Suprapubic skin (tissue), 4 donors: ENCODE results near the gene BCAT1. TPM values are rescaled to one million over a fixed set of nuclear protein-coding genes. Genes with fewer than 3 reads are reported as not detected.

Experiments used
- DNase-seq, 2 donors: peaks; one replicate each; pipeline ENCODE4 v3.0.0-alpha.2; 2019; ENCODE audit warnings: low spot score in 2 of 2
- H3K27ac ChIP-seq: fragments of 200-600 bp; sonication (generic); one replicate; pipeline ENCODE4 v1.5.1; 2019
- H3K27me3 ChIP-seq: fragments of 200-600 bp; sonication (generic); one replicate; pipeline ENCODE4 v1.5.1; 2019
- H3K36me3 ChIP-seq: fragments of 200-600 bp; sonication (generic); one replicate; pipeline ENCODE4 v1.5.1; 2019
- H3K4me1 ChIP-seq: fragments of 200-600 bp; sonication (generic); one replicate; pipeline ENCODE4 v1.5.1; 2019
- H3K4me3 ChIP-seq: fragments of 200-600 bp; sonication (generic); one replicate; pipeline ENCODE4 v1.5.1; 2019; ENCODE audit warnings: mild to moderate bottlenecking
- H3K9me3 ChIP-seq: fragments of 200-600 bp; sonication (generic); one replicate; pipeline ENCODE4 v1.5.1; 2019
- EP300 ChIP-seq: sonication (generic); formaldehyde crosslinking; IDR thresholded peaks from one replicate; pipeline ENCODE4 v1.6.1; 2017; ENCODE audit warnings: antibody characterized with exemption
- POLR2A ChIP-seq, 2 donors: fragments of 450-650 bp; IDR thresholded peaks; one replicate each; pipeline ENCODE4 v1.6.1; 2017; ENCODE audit warnings: antibody characterized with exemption in 2 of 2, mild to moderate bottlenecking in 2 of 2, moderate library complexity in 2 of 2
- POLR2AphosphoS5 ChIP-seq, 3 donors: sonication (generic); formaldehyde crosslinking; IDR thresholded peaks; one replicate each; pipeline ENCODE4 v1.6.1; 2017; ENCODE audit warnings: antibody characterized with exemption in 3 of 3
- WGBS: methylation state at CpG from one replicate; pipeline ENCODE4 v1.1.5; 2018; 5-methylcytosine and 5-hydroxymethylcytosine counted together
- total RNA-seq, 4 donors: library from RNA; depleted of rRNA; stranded (reverse); fragments of >200 nt; gene quantifications; one replicate each; pipeline ENCODE4 v1.1.0, GENCODE V29; 2016
- TF ChIP-seq, protein P1 (sequence below), 2 donors: fragments of 200-600 bp in 1 of 2; fragments of 450-650 bp in 1 of 2; sonication (generic) in 1 of 2; IDR thresholded peaks; one replicate each; pipeline ENCODE4 v1.5.1; 2016 to 2019; ENCODE audit warnings: antibody characterized with exemption in 2 of 2, mild to moderate bottlenecking in 1 of 2, moderate library complexity in 1 of 2

The BCAT1 gene, protein sequence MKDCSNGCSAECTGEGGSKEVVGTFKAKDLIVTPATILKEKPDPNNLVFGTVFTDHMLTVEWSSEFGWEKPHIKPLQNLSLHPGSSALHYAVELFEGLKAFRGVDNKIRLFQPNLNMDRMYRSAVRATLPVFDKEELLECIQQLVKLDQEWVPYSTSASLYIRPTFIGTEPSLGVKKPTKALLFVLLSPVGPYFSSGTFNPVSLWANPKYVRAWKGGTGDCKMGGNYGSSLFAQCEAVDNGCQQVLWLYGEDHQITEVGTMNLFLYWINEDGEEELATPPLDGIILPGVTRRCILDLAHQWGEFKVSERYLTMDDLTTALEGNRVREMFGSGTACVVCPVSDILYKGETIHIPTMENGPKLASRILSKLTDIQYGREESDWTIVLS
- 1 to 10 TPM in 2 of 4 donors, under 1 TPM in 2; 0.68 to 2.9 (median 1.5) TPM for total RNA-seq

DNA sequence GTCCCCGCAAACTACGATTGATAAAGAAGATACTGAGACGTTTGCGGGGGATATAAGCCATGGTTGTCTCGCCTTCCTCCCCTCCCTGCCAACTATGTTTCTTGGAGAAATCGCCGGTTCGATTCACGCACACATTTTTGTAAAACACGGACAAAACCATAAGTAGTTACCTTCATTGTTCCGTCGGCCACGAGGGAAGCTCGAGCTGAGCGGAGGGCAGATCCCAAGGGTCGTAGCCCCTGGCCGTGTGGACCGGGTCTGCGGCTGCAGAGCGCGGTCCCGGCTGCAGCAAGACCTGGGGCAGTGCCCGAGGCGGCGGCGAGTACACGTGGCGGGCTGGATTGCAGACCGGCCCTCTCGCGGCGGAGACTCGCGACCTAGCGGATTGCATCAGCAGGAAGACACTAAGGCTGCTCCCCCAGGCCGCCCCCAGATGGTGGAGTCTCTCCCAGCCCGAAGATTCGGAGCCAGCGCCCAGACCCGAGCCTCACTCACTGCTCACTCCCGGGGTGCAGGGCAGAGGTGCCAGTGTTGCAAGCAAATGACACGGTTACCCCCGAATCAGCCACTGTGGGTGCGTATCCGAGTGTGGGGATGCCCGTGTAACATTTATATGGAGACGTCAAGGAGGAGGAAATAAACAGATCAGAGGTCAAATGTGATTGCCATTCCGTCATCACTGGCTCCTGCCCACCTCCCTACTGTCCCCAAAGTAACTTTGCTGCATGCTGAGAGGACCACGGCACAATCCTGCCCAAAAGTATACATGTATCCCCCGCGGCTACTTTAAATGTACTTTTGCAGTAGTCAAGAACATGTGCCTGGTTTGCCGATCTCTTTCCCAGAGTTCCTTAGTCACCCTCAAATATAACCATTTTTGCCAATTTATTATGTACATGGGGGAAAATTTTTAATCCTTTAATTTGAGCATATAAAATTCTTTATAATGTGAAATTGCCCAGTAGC is at the start of gene BCAT1:
TSS of gene BCAT1 (minus strand) at position 345 of the 966 bp plus-strand sequence. CDS start at position 176, 169 bp downstream.
- TF ChIP-seq, protein P1, sequence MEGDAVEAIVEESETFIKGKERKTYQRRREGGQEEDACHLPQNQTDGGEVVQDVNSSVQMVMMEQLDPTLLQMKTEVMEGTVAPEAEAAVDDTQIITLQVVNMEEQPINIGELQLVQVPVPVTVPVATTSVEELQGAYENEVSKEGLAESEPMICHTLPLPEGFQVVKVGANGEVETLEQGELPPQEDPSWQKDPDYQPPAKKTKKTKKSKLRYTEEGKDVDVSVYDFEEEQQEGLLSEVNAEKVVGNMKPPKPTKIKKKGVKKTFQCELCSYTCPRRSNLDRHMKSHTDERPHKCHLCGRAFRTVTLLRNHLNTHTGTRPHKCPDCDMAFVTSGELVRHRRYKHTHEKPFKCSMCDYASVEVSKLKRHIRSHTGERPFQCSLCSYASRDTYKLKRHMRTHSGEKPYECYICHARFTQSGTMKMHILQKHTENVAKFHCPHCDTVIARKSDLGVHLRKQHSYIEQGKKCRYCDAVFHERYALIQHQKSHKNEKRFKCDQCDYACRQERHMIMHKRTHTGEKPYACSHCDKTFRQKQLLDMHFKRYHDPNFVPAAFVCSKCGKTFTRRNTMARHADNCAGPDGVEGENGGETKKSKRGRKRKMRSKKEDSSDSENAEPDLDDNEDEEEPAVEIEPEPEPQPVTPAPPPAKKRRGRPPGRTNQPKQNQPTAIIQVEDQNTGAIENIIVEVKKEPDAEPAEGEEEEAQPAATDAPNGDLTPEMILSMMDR (IDR thresholded peaks at IDR 0.05), result no peak
- peak in 1 of 3 donors; percentile 8 for TF ChIP-seq POLR2AphosphoS5 (IDR thresholded peaks at IDR 0.05)
- 18% methylated on average over 22 of the region's 52 CpGs for WGBS
- H3K4me3 ChIP-seq, result peak within 1 kb of the TSS; percentile 49
- H3K9me3 ChIP-seq, result no peaks in the 10 kb centered on the region
- peaks cover 14% of the 10 kb centered on the region for H3K4me1 ChIP-seq
- H3K27me3 ChIP-seq, result peaks cover 19% of the 10 kb centered on the region
- no peaks in the 10 kb centered on the region for H3K36me3 ChIP-seq
- no peak within 1 kb of the TSS for H3K27ac ChIP-seq
- peak; percentile 79 to 89 for DNase-seq

DNA sequence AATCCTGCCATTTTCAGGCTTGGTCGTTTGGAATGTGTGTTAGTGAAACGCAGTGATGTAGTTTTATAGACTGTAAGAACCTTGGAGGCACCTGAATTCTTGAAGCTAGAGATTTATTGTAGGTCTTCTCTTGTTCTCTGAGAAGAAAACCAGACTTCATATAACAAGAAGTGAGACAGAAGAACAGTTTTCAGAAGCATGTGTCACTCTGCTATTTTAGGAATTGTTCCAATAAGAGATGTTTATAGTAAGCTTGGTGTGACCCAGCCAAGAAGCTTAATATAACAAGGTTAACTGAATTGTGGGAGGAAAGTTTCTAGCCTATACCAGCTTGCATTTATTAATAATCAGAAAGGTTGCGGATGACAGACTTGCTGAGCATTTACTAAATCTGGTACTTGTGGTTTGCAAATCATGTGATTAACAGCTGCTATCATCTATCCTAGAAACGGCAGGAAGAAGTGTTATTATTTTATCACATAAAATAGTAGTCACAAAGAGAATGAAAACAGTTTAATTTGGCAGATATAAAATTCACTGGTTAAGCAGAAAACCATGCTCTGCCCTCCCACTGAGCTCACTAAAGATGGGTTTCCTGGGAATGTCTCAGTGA is 49.2 kb upstream of the BCAT1 start:
- H3K27me3 ChIP-seq, result no peaks in the 10 kb centered on the region
- TF ChIP-seq EP300, result no peak
- DNase-seq, result no peak
- H3K4me1 ChIP-seq, result peaks cover 19% of the 10 kb centered on the region
- H3K9me3 ChIP-seq, result no peaks in the 10 kb centered on the region
- no peak overlapping the region for H3K4me3 ChIP-seq
- no peaks in the 10 kb centered on the region for H3K36me3 ChIP-seq
- WGBS, result 27% methylated on average over 4 of the region's 4 CpGs
- no peak overlapping the region for H3K27ac ChIP-seq

DNA sequence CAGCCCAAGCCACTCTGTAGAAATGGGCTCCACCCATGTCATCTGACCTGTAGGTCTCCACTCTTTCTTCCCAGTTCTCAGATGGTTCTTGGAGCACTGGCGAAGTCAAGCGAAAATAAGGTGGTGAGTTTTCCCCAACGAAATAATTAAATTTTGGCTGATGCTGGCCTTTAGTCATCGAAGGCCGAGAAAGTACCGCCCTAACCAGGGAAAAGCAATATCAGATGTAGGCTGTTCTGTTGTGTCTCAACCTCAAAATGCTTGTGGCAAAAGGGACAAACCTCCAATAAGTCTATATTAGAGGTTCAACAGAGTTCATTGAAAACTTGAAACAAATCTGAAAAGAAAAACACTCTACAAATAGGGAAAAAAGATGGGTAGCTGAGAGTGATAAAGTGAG is 48.6 kb upstream of the BCAT1 start:
- H3K9me3 ChIP-seq, result no peaks in the 10 kb centered on the region
- no peak for DNase-seq
- TF ChIP-seq EP300 (no peak), POLR2A (IDR thresholded peaks at IDR 0.05) (no peak), POLR2AphosphoS5 (IDR thresholded peaks at IDR 0.05) (no peak)
- TF ChIP-seq, protein P1 (IDR thresholded peaks at IDR 0.05), result no peak
- peaks cover 19% of the 10 kb centered on the region for H3K4me1 ChIP-seq
- H3K36me3 ChIP-seq, result no peaks in the 10 kb centered on the region
- H3K27ac ChIP-seq, result no peak overlapping the region
- H3K4me3 ChIP-seq, result no peak overlapping the region
- WGBS, result 58% methylated on average over 6 of the region's 6 CpGs
- H3K27me3 ChIP-seq, result no peaks in the 10 kb centered on the region

DNA sequence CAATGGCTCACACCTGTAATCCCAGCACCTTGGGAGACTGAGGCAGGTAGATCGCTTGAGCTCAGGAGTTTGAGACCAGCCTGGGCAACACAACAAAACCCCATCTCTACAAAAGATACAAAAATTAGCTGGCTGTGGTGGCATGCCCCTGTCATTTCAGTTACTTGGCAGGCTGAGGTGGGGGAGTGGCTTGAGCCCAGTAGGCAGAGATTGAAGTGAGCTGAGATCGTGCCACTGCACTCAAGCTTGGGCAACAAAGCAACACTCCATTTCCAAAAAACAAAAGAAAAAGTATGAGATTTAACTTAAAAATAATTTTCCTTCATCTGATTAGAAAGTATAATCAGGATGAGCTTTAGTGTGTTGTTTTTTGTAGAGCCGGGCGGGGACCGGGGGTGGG is 47.9 kb upstream of the BCAT1 start:
- TF ChIP-seq, protein P1 (IDR thresholded peaks at IDR 0.05), result no peak
- no peak for TF ChIP-seq POLR2AphosphoS5 (IDR thresholded peaks at IDR 0.05)
- no peak for TF ChIP-seq POLR2A (IDR thresholded peaks at IDR 0.05)
- no peak for TF ChIP-seq EP300
- no peak overlapping the region for H3K4me3 ChIP-seq
- 90% methylated on average over 5 of the region's 5 CpGs for WGBS
- H3K36me3 ChIP-seq, result no peaks in the 10 kb centered on the region
- no peak overlapping the region for H3K27ac ChIP-seq
- no peaks in the 10 kb centered on the region for H3K9me3 ChIP-seq
- no peak for DNase-seq
- H3K27me3 ChIP-seq, result no peaks in the 10 kb centered on the region
- H3K4me1 ChIP-seq, result peaks cover 19% of the 10 kb centered on the region

DNA sequence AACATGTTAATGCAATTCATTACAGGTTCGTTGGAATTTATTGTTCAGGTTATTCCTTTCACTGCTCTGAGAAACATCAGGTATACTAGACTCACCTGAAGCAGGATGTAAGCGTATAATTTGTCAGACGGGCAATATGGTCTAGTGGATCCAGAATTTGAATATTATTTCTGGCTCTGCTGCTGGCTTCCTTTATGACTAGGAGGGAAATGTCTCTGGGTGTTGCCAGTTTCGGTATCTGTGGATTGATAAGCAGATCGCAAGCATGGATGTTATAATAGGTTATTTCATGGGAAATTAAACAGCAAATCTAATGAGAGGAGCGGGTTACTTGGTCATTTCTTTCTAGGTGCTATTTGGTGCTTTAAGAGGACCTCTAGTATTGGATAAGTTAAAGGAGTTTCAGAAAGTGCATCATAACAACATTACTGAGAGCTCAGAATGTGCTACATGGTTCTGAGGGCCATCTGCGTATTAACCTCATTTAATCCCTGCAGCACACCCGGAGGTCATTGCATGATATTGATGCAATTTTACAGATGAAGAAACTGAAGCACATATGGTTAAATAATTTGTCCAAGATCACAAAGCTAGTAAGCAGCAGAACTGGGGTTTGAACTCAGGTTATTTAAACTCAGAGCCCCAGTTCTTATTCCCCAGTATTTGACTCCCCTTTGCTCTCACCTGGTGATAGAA is 47.3 kb upstream of the BCAT1 start:
- DNase-seq, result no peak
- TF ChIP-seq EP300 (no peak), POLR2A (IDR thresholded peaks at IDR 0.05) (no peak), POLR2AphosphoS5 (IDR thresholded peaks at IDR 0.05) (no peak)
- TF ChIP-seq, protein P1 (IDR thresholded peaks at IDR 0.05), result no peak
- no peaks in the 10 kb centered on the region for H3K36me3 ChIP-seq
- no peaks in the 10 kb centered on the region for H3K27me3 ChIP-seq
- no peaks in the 10 kb centered on the region for H3K9me3 ChIP-seq
- peaks cover 18% of the 10 kb centered on the region for H3K4me1 ChIP-seq
- no peak overlapping the region for H3K27ac ChIP-seq
- H3K4me3 ChIP-seq, result no peak overlapping the region
- WGBS, result 63% methylated on average over 8 of the region's 8 CpGs
